Measurements from ENCODE around the gene EXTL2.

EXTL2 gene

GRCh38 chr1:100866041-100866900 is 28.4 kb downstream of the EXTL2 start:
- Histone ChIP-seq H2AFZ (ENCODE audit: low read depth, low read length) (no peak overlapping the region), H2BK120ac (ENCODE audit: low read depth, low read length) (no peak overlapping the region), H3K9ac (ENCODE audit: low read length) (peak overlapping the region; percentile 78), H4K91ac (ENCODE audit: low read length) (no peak overlapping the region), H3K79me1 (replicated peaks; ENCODE audit: low read length, poor library complexity, severe bottlenecking) (no peaks in the 10 kb centered on the region), H3K9me3 (ENCODE audit: control insufficient read depth, low read length) (no peaks in the 10 kb centered on the region), H2BK12ac (ENCODE audit: low read length in 2 of 2) (no peak overlapping the region), H3K4me2 (ENCODE audit: low read length, poor library complexity, severe bottlenecking) (no peak overlapping the region), H3K27me3 (ENCODE audit: control insufficient read depth in 1 of 2, insufficient read depth in 1 of 2, low read length in 2 of 2) (no peaks in the 10 kb centered on the region), H3K27ac (ENCODE audit: low read length, poor library complexity, severe bottlenecking) (no peak overlapping the region), H3K4me1 (ENCODE audit: control insufficient read depth, insufficient read depth, low read depth, low read length) (no peaks in the 10 kb centered on the region), H3K4me3 (ENCODE audit: insufficient read depth in 1 of 2, low read depth in 1 of 2, low read length in 2 of 2) (no peak overlapping the region), H3K14ac (ENCODE audit: low read length in 2 of 2) (no peak overlapping the region), H4K8ac (ENCODE audit: low read length) (no peak overlapping the region), H3K23ac (ENCODE audit: low read length in 2 of 2) (no peak overlapping the region), H3K18ac (ENCODE audit: low read depth in 1 of 2, low read length in 2 of 2) (no peak overlapping the region), H3K4ac (ENCODE audit: low read depth in 1 of 2, low read length in 2 of 2) (no peak overlapping the region), H2BK5ac (ENCODE audit: low read depth, low read length, poor library complexity, severe bottlenecking) (no peak overlapping the region), H2AK5ac (ENCODE audit: low read length, severe bottlenecking) (no peak overlapping the region), H2BK15ac (ENCODE audit: low read depth, poor library complexity, severe bottlenecking) (no peak overlapping the region), H3K36me3 (ENCODE audit: control insufficient read depth in 1 of 2, insufficient read depth in 2 of 2, low read depth in 1 of 2, low read length in 2 of 2) (no peaks in the 10 kb centered on the region)
- WGBS: 72% methylated on average over 2 of the region's 5 CpGs
- peak; percentile 47 for DNase-seq

GRCh38 chr1:100862591-100862990 is 32.1 kb downstream of the EXTL2 start:
- Histone ChIP-seq H3K18ac (ENCODE audit: low read depth in 1 of 2, low read length in 2 of 2) (no peak overlapping the region), H2BK120ac (ENCODE audit: low read depth, low read length) (no peak overlapping the region), H2AFZ (ENCODE audit: low read depth, low read length) (no peak overlapping the region), H3K14ac (ENCODE audit: low read length in 2 of 2) (no peak overlapping the region), H2BK5ac (ENCODE audit: low read depth, low read length, poor library complexity, severe bottlenecking) (no peak overlapping the region), H3K4ac (ENCODE audit: low read depth in 1 of 2, low read length in 2 of 2) (no peak overlapping the region), H3K9me3 (ENCODE audit: control insufficient read depth, low read length) (no peaks in the 10 kb centered on the region), H3K23ac (ENCODE audit: low read length in 2 of 2) (no peak overlapping the region), H3K4me2 (ENCODE audit: low read length, poor library complexity, severe bottlenecking) (no peak overlapping the region), H4K91ac (ENCODE audit: low read length) (no peak overlapping the region), H3K27me3 (ENCODE audit: control insufficient read depth in 1 of 2, insufficient read depth in 1 of 2, low read length in 2 of 2) (no peaks in the 10 kb centered on the region), H3K27ac (ENCODE audit: low read length, poor library complexity, severe bottlenecking) (no peak overlapping the region), H2BK15ac (ENCODE audit: low read depth, poor library complexity, severe bottlenecking) (no peak overlapping the region), H3K9ac (ENCODE audit: low read length) (no peak overlapping the region), H2AK5ac (ENCODE audit: low read length, severe bottlenecking) (no peak overlapping the region), H4K8ac (ENCODE audit: low read length) (no peak overlapping the region), H3K36me3 (ENCODE audit: control insufficient read depth in 1 of 2, insufficient read depth in 2 of 2, low read depth in 1 of 2, low read length in 2 of 2) (no peaks in the 10 kb centered on the region), H2BK12ac (ENCODE audit: low read length in 2 of 2) (no peak overlapping the region), H3K79me1 (replicated peaks; ENCODE audit: low read length, poor library complexity, severe bottlenecking) (no peaks in the 10 kb centered on the region), H3K4me3 (ENCODE audit: insufficient read depth in 1 of 2, low read depth in 1 of 2, low read length in 2 of 2) (no peak overlapping the region), H3K4me1 (ENCODE audit: control insufficient read depth, insufficient read depth, low read depth, low read length) (no peaks in the 10 kb centered on the region)
- no peak for DNase-seq
- no CpG with 5 or more reads among the region's 2 CpGs for WGBS

- H3K27me3 ChIP-seq (ENCODE audit: control insufficient read depth in 1 of 2, insufficient read depth in 1 of 2, low read length in 2 of 2): no peaks in the 10 kb centered on the region
- no peak overlapping the region for H2AK5ac ChIP-seq (ENCODE audit: low read length, severe bottlenecking)
- no peaks in the 10 kb centered on the region for H3K79me1 ChIP-seq (replicated peaks; ENCODE audit: low read length, poor library complexity, severe bottlenecking)
- no peak for DNase-seq
- no peak overlapping the region for H3K14ac ChIP-seq (ENCODE audit: low read length in 2 of 2)
- H3K18ac ChIP-seq (ENCODE audit: low read depth in 1 of 2, low read length in 2 of 2): no peak overlapping the region
- no peak overlapping the region for H2BK120ac ChIP-seq (ENCODE audit: low read depth, low read length)
- no peak overlapping the region for H4K91ac ChIP-seq (ENCODE audit: low read length)
- no peak overlapping the region for H3K9ac ChIP-seq (ENCODE audit: low read length)
- H3K27ac ChIP-seq (ENCODE audit: low read length, poor library complexity, severe bottlenecking): no peak overlapping the region
- WGBS: 92% methylated on average over 1 of the region's 1 CpG
- no peaks in the 10 kb centered on the region for H3K4me1 ChIP-seq (ENCODE audit: control insufficient read depth, insufficient read depth, low read depth, low read length)
- H2AFZ ChIP-seq (ENCODE audit: low read depth, low read length): no peak overlapping the region
- H2BK15ac ChIP-seq (ENCODE audit: low read depth, poor library complexity, severe bottlenecking): no peak overlapping the region
- no peak overlapping the region for H3K4ac ChIP-seq (ENCODE audit: low read depth in 1 of 2, low read length in 2 of 2)
- H2BK5ac ChIP-seq (ENCODE audit: low read depth, low read length, poor library complexity, severe bottlenecking): no peak overlapping the region
- no peak overlapping the region for H3K4me3 ChIP-seq (ENCODE audit: insufficient read depth in 1 of 2, low read depth in 1 of 2, low read length in 2 of 2)
- H3K23ac ChIP-seq (ENCODE audit: low read length in 2 of 2): no peak overlapping the region
- no peaks in the 10 kb centered on the region for H3K36me3 ChIP-seq (ENCODE audit: control insufficient read depth in 1 of 2, insufficient read depth in 2 of 2, low read depth in 1 of 2, low read length in 2 of 2)
- no peaks in the 10 kb centered on the region for H3K9me3 ChIP-seq (ENCODE audit: control insufficient read depth, low read length)
- H3K4me2 ChIP-seq (ENCODE audit: low read length, poor library complexity, severe bottlenecking): no peak overlapping the region
- H4K8ac ChIP-seq (ENCODE audit: low read length): no peak overlapping the region
- H2BK12ac ChIP-seq (ENCODE audit: low read length in 2 of 2): no peak overlapping the region
These were observed 33.3 kb downstream of the EXTL2 start for GRCh38 chr1:100861379-100861778.

GRCh38 chr1:100860397-100860991 is 34.1 kb downstream of the EXTL2 start:
- no peak overlapping the region for H4K8ac ChIP-seq (ENCODE audit: low read length)
- no peaks in the 10 kb centered on the region for H3K79me1 ChIP-seq (replicated peaks; ENCODE audit: low read length, poor library complexity, severe bottlenecking)
- H3K9me3 ChIP-seq (ENCODE audit: control insufficient read depth, low read length): no peaks in the 10 kb centered on the region
- no peak overlapping the region for H2AK5ac ChIP-seq (ENCODE audit: low read length, severe bottlenecking)
- H3K4me1 ChIP-seq (ENCODE audit: control insufficient read depth, insufficient read depth, low read depth, low read length): no peaks in the 10 kb centered on the region
- H3K14ac ChIP-seq (ENCODE audit: low read length in 2 of 2): no peak overlapping the region
- no peak for DNase-seq
- no peaks in the 10 kb centered on the region for H3K27me3 ChIP-seq (ENCODE audit: control insufficient read depth in 1 of 2, insufficient read depth in 1 of 2, low read length in 2 of 2)
- no peak overlapping the region for H4K91ac ChIP-seq (ENCODE audit: low read length)
- no peak overlapping the region for H3K4ac ChIP-seq (ENCODE audit: low read depth in 1 of 2, low read length in 2 of 2)
- no peak overlapping the region for H3K9ac ChIP-seq (ENCODE audit: low read length)
- H3K23ac ChIP-seq (ENCODE audit: low read length in 2 of 2): no peak overlapping the region
- H3K27ac ChIP-seq (ENCODE audit: low read length, poor library complexity, severe bottlenecking): no peak overlapping the region
- H2AFZ ChIP-seq (ENCODE audit: low read depth, low read length): no peak overlapping the region
- no peak overlapping the region for H3K4me2 ChIP-seq (ENCODE audit: low read length, poor library complexity, severe bottlenecking)
- 50% methylated on average over 1 of the region's 3 CpGs for WGBS
- no peak overlapping the region for H2BK15ac ChIP-seq (ENCODE audit: low read depth, poor library complexity, severe bottlenecking)
- no peak overlapping the region for H2BK120ac ChIP-seq (ENCODE audit: low read depth, low read length)
- no peaks in the 10 kb centered on the region for H3K36me3 ChIP-seq (ENCODE audit: control insufficient read depth in 1 of 2, insufficient read depth in 2 of 2, low read depth in 1 of 2, low read length in 2 of 2)
- H3K18ac ChIP-seq (ENCODE audit: low read depth in 1 of 2, low read length in 2 of 2): no peak overlapping the region
- no peak overlapping the region for H3K4me3 ChIP-seq (ENCODE audit: insufficient read depth in 1 of 2, low read depth in 1 of 2, low read length in 2 of 2)
- H2BK5ac ChIP-seq (ENCODE audit: low read depth, low read length, poor library complexity, severe bottlenecking): no peak overlapping the region
- no peak overlapping the region for H2BK12ac ChIP-seq (ENCODE audit: low read length in 2 of 2)

All from mesenchymal stem cell (in vitro differentiated cells and primary cell).